Measurements from ENCODE around the gene PDCD1.
A peak's percentile ranks its signal among the peaks of the same experiment; 100 is the strongest.

The PDCD1 gene

DNA sequence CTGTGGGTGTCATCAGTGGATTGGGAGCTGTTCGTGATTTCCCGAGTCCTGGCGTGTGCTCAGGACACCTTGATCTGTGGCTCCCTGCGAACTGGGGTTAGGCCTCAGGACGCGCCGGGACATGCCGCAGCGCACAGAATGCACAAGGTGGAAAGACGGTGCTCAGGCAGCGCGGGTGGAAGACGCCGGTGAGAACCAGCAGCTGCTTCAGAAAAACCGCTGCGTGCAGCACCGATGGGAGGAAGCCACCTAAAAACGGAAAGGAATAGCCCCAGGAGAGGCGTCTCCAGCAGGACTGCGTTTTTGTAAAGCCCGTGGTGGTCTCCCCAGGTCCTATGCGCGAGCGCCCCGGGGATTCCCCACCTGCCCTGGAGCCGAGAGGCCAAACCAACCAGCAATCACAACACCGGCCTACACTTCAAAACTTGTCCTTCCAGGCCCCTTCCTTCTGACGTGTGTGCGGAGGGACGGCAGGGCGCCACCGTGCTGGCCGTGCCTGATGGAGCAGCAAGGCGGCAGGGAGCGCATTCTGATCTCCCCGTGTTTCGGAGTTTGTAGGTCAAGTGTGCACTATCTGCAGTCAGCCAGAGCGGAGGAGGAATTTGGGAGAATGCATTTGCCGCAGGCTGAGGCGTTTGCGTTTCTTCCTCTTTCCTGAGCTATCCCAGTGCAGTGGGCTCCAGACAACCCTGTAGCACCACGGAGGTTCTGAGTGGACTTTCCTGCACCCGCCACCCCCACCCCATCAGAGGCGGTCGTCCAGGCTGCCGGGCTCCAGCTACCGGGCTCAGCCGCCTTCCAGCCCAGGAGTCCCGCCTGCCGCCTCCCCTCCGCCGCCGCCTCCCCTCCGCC lies 43.0 kb upstream of the PDCD1 start:
- no peaks in the 10 kb centered on the region for H3K36me3 ChIP-seq (ENCODE audit: insufficient read depth, low read length)
- peaks cover 13% of the 10 kb centered on the region for H3K27me3 ChIP-seq (ENCODE audit: control insufficient read depth, insufficient read depth, low read length)
- H3K4me2 ChIP-seq (ENCODE audit: low read length) = no peak overlapping the region
- H3K9me3 ChIP-seq (replicated peaks; ENCODE audit: low read length) = no peaks in the 10 kb centered on the region
- no peak overlapping the region for H3K4me3 ChIP-seq (ENCODE audit: low read length)
- no peak overlapping the region for H3K9ac ChIP-seq (ENCODE audit: low read depth, low read length)
- H3K4me1 ChIP-seq (ENCODE audit: control insufficient read depth, insufficient read depth, low read length) = peaks cover 21% of the 10 kb centered on the region

DNA sequence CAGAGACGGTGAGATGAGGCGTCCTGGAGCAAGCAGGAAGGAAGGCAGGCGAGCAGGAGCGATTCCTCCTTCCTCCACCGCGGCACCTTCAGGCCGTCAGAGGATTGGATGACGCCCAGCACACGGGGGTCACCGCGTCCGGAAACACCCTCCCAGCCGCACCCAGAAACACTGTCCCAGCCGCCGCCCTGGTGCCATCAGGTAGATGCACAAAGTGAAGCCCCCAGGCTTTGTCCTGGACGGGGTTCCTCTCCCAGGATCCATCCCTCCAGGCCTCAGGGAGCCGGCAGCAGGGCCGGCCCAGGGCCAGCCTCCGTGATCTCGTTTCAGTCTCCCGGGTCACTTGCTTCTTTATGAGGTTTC lies 42.3 kb upstream of the PDCD1 start:
- Histone ChIP-seq H3K4me1 (ENCODE audit: control insufficient read depth, insufficient read depth, low read length) (peaks cover 23% of the 10 kb centered on the region), H3K4me2 (ENCODE audit: low read length) (no peak overlapping the region), H3K4me3 (ENCODE audit: low read length) (no peak overlapping the region), H3K9ac (ENCODE audit: low read depth, low read length) (no peak overlapping the region), H3K36me3 (ENCODE audit: insufficient read depth, low read length) (no peaks in the 10 kb centered on the region), H3K9me3 (replicated peaks; ENCODE audit: low read length) (no peaks in the 10 kb centered on the region), H3K27me3 (ENCODE audit: control insufficient read depth, insufficient read depth, low read length) (peaks cover 13% of the 10 kb centered on the region)

DNA sequence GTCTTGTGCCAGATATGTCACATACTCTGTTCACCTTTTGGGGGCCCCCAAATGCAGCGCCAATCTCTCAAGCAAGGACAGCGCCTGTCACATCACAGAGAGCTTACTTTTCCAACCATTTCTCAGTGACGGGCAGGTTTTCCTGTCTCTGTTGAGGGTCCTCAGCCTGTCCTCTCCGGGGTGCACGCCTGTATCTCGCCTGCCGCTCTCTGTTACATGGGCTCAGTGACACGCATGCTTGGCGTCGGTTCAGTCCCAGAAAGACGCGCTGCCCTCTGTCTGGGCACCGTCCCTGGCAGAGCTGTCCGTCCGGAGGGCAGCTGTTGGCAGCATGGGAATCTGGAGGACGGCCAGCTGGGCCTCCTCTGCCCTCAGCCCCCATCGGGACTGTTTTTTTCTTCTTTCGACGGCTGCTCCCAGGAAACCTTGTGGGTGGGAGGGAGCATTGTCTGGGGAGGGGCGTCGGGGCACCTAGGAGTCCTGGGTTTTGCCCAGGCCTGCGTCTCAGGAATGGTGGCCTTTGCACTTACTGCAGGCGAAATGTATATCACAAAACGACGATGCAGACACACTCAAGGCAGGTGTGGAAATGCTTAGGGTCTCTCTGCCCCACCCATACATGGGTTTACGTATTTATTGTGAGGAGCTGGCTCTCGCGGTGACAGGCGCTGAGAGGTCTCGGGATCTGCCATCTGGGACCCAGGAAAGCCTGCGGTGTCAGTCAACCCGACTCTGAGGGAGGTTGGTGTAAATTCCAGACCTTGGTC lies 41.7 kb upstream of the PDCD1 start:
- Histone ChIP-seq H3K9ac (ENCODE audit: low read depth, low read length) (no peak overlapping the region), H3K27me3 (ENCODE audit: control insufficient read depth, insufficient read depth, low read length) (peaks cover 13% of the 10 kb centered on the region), H3K4me2 (ENCODE audit: low read length) (peak overlapping the region; percentile 32), H3K4me3 (ENCODE audit: low read length) (no peak overlapping the region), H3K9me3 (replicated peaks; ENCODE audit: low read length) (no peaks in the 10 kb centered on the region), H3K36me3 (ENCODE audit: insufficient read depth, low read length) (no peaks in the 10 kb centered on the region), H3K4me1 (ENCODE audit: control insufficient read depth, insufficient read depth, low read length) (peaks cover 26% of the 10 kb centered on the region)

DNA sequence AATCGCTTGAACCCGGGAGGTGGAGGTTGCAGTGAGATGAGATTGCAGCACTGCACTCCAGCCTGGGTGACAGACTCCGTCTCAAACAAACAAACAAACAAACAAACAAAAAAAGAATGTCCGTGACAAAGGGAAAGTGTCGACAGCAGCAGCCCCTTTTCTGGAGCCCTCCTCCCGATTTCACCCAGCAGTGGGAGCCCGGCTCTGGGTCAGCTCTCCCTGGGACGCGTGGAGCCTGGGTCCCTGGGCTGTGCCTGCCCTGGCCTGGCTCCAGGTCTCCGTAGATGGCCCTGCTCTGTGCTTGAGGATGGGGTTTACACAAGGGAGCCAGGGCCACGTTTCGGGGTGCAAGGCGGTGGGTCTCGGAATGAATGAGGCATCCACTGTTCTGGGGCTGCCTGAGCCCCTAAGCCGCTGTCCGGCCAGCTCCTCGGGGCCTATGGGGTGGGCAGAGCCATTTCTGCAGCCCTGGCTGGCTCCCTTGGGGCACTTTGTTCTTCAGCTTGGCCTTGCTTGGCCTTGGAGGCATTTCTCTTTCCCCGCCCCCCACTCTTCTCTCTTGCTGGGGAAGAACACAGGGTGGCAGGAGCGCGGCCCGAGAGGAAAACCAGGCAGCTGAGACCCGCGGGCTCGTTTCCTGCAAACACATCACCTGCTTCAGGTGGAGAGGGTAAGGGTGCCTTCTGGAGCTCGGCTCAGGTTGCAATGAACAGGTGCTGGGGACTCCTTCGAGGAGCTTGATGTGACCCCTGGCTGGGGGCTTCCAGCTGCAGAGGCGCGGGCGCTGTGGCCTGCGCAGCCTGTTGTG lies 40.0 kb upstream of the PDCD1 start:
- Histone ChIP-seq H3K4me3 (ENCODE audit: low read length) (no peak overlapping the region), H3K9me3 (replicated peaks; ENCODE audit: low read length) (no peaks in the 10 kb centered on the region), H3K27me3 (ENCODE audit: control insufficient read depth, insufficient read depth, low read length) (peaks cover 16% of the 10 kb centered on the region), H3K4me2 (ENCODE audit: low read length) (peak overlapping the region; percentile 32), H3K36me3 (ENCODE audit: insufficient read depth, low read length) (no peaks in the 10 kb centered on the region), H3K4me1 (ENCODE audit: control insufficient read depth, insufficient read depth, low read length) (peaks cover 28% of the 10 kb centered on the region), H3K9ac (ENCODE audit: low read depth, low read length) (no peak overlapping the region)

DNA sequence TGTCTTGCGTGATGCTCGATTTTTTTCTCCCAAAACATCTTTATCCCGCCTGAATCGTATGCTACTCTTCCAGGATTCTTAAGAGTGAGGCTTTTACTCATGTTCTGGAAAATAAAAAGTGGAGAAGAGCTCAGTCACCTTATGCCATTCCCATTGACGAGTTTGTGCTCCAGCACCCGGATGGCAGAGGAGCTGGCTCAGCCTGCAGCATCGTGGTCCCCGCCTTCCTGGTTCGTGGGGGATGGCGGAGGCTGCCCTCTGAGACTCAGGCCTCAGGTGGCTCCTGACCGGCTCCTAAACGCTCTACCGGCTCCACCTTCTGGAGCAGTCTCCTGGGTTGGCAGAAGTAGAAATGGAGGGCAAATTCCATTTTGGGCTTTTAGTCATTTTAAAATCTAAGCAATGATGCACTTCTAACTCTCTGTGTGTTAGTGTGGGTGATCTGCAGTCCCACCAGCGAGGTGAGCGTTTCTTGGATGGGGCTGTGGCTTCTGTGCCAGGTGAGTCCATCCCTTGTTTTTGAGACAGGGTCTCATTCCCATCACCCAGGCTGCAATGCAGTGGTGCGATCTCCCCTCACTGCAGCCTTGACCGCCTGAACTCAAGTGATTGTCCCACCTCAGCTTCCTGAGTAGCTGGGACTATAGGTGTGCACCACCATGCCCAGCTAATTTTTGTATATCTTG lies 38.7 kb upstream of the PDCD1 start:
- Histone ChIP-seq H3K27me3 (ENCODE audit: control insufficient read depth, insufficient read depth, low read length) (peaks cover 17% of the 10 kb centered on the region), H3K9ac (ENCODE audit: low read depth, low read length) (no peak overlapping the region), H3K36me3 (ENCODE audit: insufficient read depth, low read length) (no peaks in the 10 kb centered on the region), H3K4me1 (ENCODE audit: control insufficient read depth, insufficient read depth, low read length) (peaks cover 28% of the 10 kb centered on the region), H3K9me3 (replicated peaks; ENCODE audit: low read length) (no peaks in the 10 kb centered on the region), H3K4me3 (ENCODE audit: low read length) (no peak overlapping the region), H3K4me2 (ENCODE audit: low read length) (no peak overlapping the region)

DNA sequence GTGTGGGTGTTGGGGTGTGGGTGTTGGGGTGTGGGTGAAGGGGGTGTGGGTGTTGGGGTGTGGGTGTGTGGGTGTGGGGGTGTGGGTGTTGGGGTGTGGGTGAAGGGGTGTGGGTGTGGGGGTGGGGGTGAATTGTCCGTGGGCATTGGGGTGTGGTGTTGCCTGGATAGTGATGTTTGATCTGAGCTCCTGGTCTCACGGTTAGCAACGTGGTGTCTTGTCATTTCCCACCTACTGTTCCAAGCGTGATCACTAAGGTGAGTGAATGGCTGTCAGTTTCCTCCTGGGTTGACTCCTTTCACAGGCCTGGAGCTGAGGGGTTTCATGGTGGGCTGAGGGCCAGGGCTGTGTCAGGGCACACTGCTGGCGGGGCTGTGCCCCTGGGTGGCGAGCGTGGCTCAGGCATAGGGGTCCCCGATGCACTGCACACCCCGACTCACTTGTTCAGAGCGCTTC lies 38.1 kb upstream of the PDCD1 start:
- Histone ChIP-seq H3K4me1 (ENCODE audit: control insufficient read depth, insufficient read depth, low read length) (peaks cover 28% of the 10 kb centered on the region), H3K27me3 (ENCODE audit: control insufficient read depth, insufficient read depth, low read length) (peaks cover 17% of the 10 kb centered on the region), H3K4me3 (ENCODE audit: low read length) (no peak overlapping the region), H3K36me3 (ENCODE audit: insufficient read depth, low read length) (no peaks in the 10 kb centered on the region), H3K9me3 (replicated peaks; ENCODE audit: low read length) (no peaks in the 10 kb centered on the region), H3K9ac (ENCODE audit: low read depth, low read length) (no peak overlapping the region), H3K4me2 (ENCODE audit: low read length) (no peak overlapping the region)

DNA sequence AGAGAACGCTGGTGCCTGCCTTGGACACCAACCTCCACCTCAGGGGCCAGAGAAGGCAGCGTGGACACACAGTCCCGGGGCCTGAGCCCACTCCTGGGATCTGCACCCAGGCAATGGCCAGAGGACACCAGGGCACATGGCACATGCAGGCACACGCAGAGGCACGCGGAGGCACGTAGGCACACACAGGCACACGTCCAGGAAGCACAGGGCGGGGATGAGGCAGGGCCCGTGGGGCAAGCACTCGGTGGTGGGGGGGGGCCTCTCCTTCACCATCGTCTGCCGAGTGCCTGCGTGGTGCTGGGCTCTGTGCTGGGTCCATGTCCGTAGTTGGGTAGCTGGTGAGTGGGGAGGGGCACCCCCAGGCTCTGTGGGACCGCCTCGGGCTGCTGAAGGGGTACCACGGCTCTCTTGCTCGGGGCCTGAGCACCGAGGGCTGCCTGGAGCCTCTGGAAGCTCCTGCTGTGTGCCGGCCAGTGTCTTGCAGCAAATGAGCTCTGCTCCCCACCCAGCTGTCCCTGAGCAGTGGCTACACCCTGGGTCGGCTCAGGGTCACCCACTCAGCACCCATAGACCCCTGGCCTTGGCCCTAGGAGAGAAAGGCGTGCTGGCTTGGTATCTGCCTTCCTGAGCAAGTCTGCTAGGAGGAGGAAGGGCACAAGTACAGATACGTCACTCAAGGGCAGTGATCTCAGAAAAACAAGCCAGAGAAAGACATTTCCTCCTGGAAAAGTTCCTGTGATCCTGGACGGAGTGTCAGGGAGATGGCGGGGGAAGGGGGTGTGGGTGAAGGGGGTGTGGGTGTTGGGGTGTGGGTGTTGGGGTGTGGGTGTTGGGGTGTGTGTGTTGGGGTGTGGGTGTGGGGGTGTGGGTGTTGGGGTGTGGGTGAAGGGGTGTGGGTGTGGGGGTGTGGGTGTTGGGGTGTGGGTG lies 37.3 kb upstream of the PDCD1 start:
- no peak overlapping the region for H3K9ac ChIP-seq (ENCODE audit: low read depth, low read length)
- no peak overlapping the region for H3K4me3 ChIP-seq (ENCODE audit: low read length)

DNA sequence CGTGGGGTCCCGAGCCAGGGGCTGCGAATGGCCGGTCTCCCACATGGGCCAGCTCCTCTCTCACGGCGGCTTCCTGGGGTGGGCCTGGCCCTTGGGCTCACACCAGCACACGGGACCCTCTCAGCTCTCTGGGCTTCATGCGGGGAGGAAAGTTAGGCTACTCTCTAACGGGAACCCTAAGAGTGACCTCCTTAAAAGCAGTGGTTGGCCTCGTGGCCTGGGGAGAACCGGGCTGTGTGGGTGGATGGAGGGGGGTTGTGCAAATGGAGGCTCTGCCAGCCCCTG lies 36.7 kb upstream of the PDCD1 start:
- H3K4me2 ChIP-seq (ENCODE audit: low read length) = no peak overlapping the region
- no peaks in the 10 kb centered on the region for H3K9me3 ChIP-seq (replicated peaks; ENCODE audit: low read length)
- H3K4me1 ChIP-seq (ENCODE audit: control insufficient read depth, insufficient read depth, low read length) = peaks cover 26% of the 10 kb centered on the region
- H3K4me3 ChIP-seq (ENCODE audit: low read length) = no peak overlapping the region
- H3K9ac ChIP-seq (ENCODE audit: low read depth, low read length) = no peak overlapping the region
- no peaks in the 10 kb centered on the region for H3K36me3 ChIP-seq (ENCODE audit: insufficient read depth, low read length)
- peaks cover 8% of the 10 kb centered on the region for H3K27me3 ChIP-seq (ENCODE audit: control insufficient read depth, insufficient read depth, low read length)

More for the DNA sequence above, 37.3 kb upstream of the PDCD1 start:
- H3K4me2 ChIP-seq (ENCODE audit: low read length) = no peak overlapping the region
- H3K36me3 ChIP-seq (ENCODE audit: insufficient read depth, low read length) = no peaks in the 10 kb centered on the region
- H3K9me3 ChIP-seq (replicated peaks; ENCODE audit: low read length) = no peaks in the 10 kb centered on the region
- peaks cover 28% of the 10 kb centered on the region for H3K4me1 ChIP-seq (ENCODE audit: control insufficient read depth, insufficient read depth, low read length)
- peaks cover 11% of the 10 kb centered on the region for H3K27me3 ChIP-seq (ENCODE audit: control insufficient read depth, insufficient read depth, low read length)

DNA sequence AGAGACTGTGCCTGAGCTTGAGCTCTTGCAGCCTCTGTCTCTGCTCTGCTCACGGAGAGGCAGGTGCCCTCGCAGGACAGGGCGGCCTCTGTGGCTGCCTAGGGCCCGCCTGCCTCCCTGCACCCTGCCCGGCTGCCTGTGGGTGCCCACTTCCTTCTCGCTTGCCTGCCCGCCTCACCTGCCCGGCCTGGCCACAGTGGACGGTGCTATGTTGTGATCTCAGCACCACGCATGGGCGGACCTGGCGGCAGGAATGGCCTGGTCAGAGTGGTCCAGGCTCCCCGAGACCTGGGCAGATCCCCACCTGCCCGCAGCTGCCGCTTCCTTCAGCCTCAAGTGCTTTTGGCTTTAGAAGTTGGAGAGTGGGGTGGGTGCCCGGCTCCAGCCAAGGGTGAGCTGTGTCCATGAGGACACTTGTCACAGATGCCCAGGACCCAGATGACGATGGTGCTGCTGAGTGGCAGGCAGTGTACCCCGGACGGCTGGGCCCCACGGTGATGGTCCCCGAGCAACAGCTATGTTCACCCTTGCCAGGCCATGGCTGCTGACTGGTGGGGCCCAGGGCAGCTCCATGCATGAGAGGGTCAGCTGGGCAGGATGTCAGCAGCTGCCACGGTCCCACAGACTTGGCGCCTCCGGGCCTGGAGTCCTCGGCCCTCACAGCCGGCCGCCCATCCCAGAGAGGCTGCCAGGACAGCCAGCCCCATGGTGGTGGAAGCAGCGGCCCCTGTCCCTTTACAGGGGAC lies 36.2 kb upstream of the PDCD1 start:
- no peaks in the 10 kb centered on the region for H3K9me3 ChIP-seq (replicated peaks; ENCODE audit: low read length)
- peaks cover 4% of the 10 kb centered on the region for H3K27me3 ChIP-seq (ENCODE audit: control insufficient read depth, insufficient read depth, low read length)
- no peaks in the 10 kb centered on the region for H3K36me3 ChIP-seq (ENCODE audit: insufficient read depth, low read length)
- H3K4me1 ChIP-seq (ENCODE audit: control insufficient read depth, insufficient read depth, low read length) = peaks cover 21% of the 10 kb centered on the region
- H3K4me3 ChIP-seq (ENCODE audit: low read length) = no peak overlapping the region
- H3K9ac ChIP-seq (ENCODE audit: low read depth, low read length) = no peak overlapping the region
- H3K4me2 ChIP-seq (ENCODE audit: low read length) = no peak overlapping the region

DNA sequence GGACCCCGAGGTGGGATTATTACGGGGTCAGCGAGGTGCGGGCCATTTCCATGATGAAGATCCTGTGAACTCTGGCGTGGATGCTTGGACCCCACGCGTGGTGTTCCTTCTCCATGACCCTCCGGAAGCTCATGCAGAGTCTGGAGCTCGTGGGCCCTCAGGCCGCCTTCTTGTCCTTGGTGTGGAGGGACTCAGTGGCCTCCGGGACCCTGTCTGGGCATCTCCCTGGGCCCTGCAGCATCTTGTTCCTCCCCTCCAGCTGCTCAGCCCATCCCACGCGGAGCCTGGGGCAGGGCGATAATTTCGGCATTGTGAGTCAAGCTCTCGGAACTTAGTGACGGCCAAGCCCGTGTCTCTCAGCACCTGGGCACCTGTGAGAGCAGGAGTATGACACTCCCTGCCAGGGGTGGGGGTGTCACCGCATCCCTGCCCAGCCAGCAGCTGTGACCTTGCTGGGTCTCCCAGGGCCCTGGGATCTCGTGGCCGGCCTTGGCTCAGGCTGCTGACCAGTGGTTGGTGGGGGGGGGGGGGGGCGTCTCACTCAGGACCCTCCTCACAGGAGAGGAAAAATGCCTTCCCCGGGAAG lies 35.5 kb upstream of the PDCD1 start:
- Histone ChIP-seq H3K27me3 (ENCODE audit: control insufficient read depth, insufficient read depth, low read length) (peaks cover 4% of the 10 kb centered on the region), H3K4me1 (ENCODE audit: control insufficient read depth, insufficient read depth, low read length) (peaks cover 14% of the 10 kb centered on the region), H3K4me3 (ENCODE audit: low read length) (no peak overlapping the region), H3K9me3 (replicated peaks; ENCODE audit: low read length) (no peaks in the 10 kb centered on the region), H3K4me2 (ENCODE audit: low read length) (no peak overlapping the region), H3K36me3 (ENCODE audit: insufficient read depth, low read length) (no peaks in the 10 kb centered on the region), H3K9ac (ENCODE audit: low read depth, low read length) (no peak overlapping the region)

All from skeletal muscle satellite cell (primary cell).